ENCODE measurements around the gene CRHR1.

The CRHR1 gene

DNA sequence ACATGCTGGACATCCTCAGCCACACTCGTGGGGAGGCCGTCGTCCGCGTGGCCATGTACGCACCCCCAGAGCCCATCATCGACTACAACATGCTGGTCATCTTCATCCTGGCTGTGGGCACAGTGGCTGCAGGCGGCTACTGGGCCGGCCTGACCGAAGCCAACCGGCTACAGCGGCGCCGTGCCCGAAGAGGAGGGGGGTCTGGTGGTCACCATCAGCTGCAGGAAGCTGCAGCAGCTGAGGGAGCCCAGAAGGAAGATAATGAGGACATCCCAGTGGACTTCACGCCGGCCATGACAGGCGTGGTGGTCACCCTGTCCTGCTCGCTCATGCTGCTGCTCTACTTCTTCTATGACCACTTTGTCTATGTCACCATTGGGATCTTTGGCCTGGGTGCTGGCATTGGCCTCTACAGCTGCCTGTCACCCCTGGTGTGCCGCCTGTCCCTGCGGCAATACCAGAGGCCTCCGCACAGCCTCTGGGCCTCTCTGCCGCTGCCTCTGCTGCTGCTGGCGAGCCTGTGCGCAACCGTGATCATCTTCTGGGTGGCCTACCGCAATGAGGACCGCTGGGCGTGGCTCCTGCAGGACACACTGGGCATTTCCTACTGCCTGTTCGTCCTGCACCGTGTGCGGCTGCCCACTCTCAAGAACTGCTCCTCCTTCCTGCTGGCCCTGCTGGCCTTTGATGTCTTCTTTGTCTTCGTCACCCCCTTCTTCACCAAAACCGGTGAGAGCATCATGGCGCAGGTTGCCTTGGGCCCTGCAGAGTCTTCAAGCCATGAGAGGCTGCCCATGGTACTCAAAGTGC, 61.5 kb downstream of the CRHR1 start:
- DNase-seq (ENCODE audit: insufficient read length, low spot score) (no peak), FAIRE-seq (no peak)
- TF ChIP-seq PAX5 (IDR thresholded peaks at IDR 0.05; ENCODE audit: insufficient read depth, low read length, severe bottlenecking) (no peak), POLR2A (IDR thresholded peaks at IDR 0.05; ENCODE audit: low read depth, low read length) (no peak), TAF1 (IDR thresholded peaks at IDR 0.05; ENCODE audit: low read depth, low read length) (no peak), POLR2AphosphoS5 (IDR thresholded peaks at IDR 0.05; ENCODE audit: low read depth, low read length) (no peak), SPI1 (IDR thresholded peaks at IDR 0.05; ENCODE audit: low read depth, low read length) (no peak), POU2F2 (IDR thresholded peaks at IDR 0.05; ENCODE audit: low read depth, low read length) (no peak)

DNA sequence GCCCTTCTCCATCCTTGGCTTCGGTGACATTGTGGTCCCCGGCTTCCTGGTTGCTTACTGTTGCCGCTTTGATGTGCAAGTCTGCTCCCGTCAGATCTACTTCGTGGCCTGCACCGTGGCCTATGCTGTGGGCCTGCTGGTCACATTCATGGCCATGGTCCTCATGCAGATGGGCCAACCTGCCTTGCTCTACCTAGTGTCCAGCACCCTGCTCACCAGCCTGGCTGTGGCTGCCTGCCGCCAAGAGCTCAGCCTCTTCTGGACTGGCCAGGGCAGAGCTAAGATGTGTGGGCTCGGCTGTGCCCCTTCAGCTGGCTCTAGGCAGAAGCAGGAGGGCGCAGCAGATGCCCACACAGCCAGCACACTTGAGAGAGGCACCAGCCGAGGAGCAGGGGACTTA, 62.1 kb downstream of the CRHR1 start:
- no peak for FAIRE-seq
- TF ChIP-seq POLR2AphosphoS5 (IDR thresholded peaks at IDR 0.05; ENCODE audit: low read depth, low read length) (no peak), PAX5 (IDR thresholded peaks at IDR 0.05; ENCODE audit: insufficient read depth, low read length, severe bottlenecking) (no peak), TAF1 (IDR thresholded peaks at IDR 0.05; ENCODE audit: low read depth, low read length) (no peak), POU2F2 (IDR thresholded peaks at IDR 0.05; ENCODE audit: low read depth, low read length) (no peak), SPI1 (IDR thresholded peaks at IDR 0.05; ENCODE audit: low read depth, low read length) (no peak), POLR2A (IDR thresholded peaks at IDR 0.05; ENCODE audit: low read depth, low read length) (no peak)
- DNase-seq (ENCODE audit: insufficient read length, low spot score), result no peak

- TF ChIP-seq POU2F2 (IDR thresholded peaks at IDR 0.05; ENCODE audit: low read depth, low read length), result no peak
- TF ChIP-seq SPI1 (IDR thresholded peaks at IDR 0.05; ENCODE audit: low read depth, low read length), result no peak
- TF ChIP-seq POLR2A (IDR thresholded peaks at IDR 0.05; ENCODE audit: low read depth, low read length), result no peak
- TF ChIP-seq TAF1 (IDR thresholded peaks at IDR 0.05; ENCODE audit: low read depth, low read length), result no peak
- TF ChIP-seq POLR2AphosphoS5 (IDR thresholded peaks at IDR 0.05; ENCODE audit: low read depth, low read length), result no peak
- TF ChIP-seq PAX5 (IDR thresholded peaks at IDR 0.05; ENCODE audit: insufficient read depth, low read length, severe bottlenecking), result no peak
- FAIRE-seq (no peak), DNase-seq (ENCODE audit: insufficient read length, low spot score) (no peak)
These were observed 62.5 kb downstream of the CRHR1 start for GRCh38 chr17:45846646-45847045.

- DNase-seq (ENCODE audit: insufficient read length, low spot score), result no peak
- FAIRE-seq, result no peak
- TF ChIP-seq POLR2AphosphoS5 (IDR thresholded peaks at IDR 0.05; ENCODE audit: low read depth, low read length) (no peak), SPI1 (IDR thresholded peaks at IDR 0.05; ENCODE audit: low read depth, low read length) (no peak), PAX5 (IDR thresholded peaks at IDR 0.05; ENCODE audit: insufficient read depth, low read length, severe bottlenecking) (no peak), POLR2A (IDR thresholded peaks at IDR 0.05; ENCODE audit: low read depth, low read length) (no peak), TAF1 (IDR thresholded peaks at IDR 0.05; ENCODE audit: low read depth, low read length) (no peak), POU2F2 (IDR thresholded peaks at IDR 0.05; ENCODE audit: low read depth, low read length) (no peak)
These were observed 63.0 kb downstream of the CRHR1 start for GRCh38 chr17:45847101-45847500.

- no peak for FAIRE-seq
- no peak for DNase-seq (ENCODE audit: insufficient read length, low spot score)
- no peak for TF ChIP-seq TAF1 (IDR thresholded peaks at IDR 0.05; ENCODE audit: low read depth, low read length)
- no peak for TF ChIP-seq POLR2AphosphoS5 (IDR thresholded peaks at IDR 0.05; ENCODE audit: low read depth, low read length)
- no peak for TF ChIP-seq POU2F2 (IDR thresholded peaks at IDR 0.05; ENCODE audit: low read depth, low read length)
- TF ChIP-seq PAX5 (IDR thresholded peaks at IDR 0.05; ENCODE audit: insufficient read depth, low read length, severe bottlenecking), result no peak
These were observed 63.6 kb downstream of the CRHR1 start for GRCh38 chr17:45847747-45848146.

DNA sequence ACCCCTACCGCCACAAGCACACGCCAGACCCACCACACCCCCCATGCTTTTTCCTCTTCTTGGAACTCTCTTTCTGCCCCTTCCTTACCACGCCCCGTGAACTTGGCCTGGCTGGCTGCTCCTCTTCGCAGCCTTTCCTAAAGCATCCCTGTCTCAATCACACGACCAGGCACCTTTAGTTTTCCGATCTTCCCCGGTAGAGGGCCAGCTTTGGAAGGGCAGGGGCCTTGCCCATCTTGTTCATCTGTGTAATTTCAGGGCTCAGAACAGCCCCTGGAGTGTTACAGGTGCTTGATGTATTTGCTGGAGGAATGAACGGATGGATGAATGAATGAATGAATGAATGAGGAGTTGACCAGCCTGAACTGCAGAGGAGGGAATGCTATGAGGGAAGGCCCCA, 64.3 kb downstream of the CRHR1 start:
- TF ChIP-seq SPI1 (IDR thresholded peaks at IDR 0.05; ENCODE audit: low read depth, low read length) (no peak), POLR2AphosphoS5 (IDR thresholded peaks at IDR 0.05; ENCODE audit: low read depth, low read length) (no peak), POLR2A (IDR thresholded peaks at IDR 0.05; ENCODE audit: low read depth, low read length) (no peak), POU2F2 (IDR thresholded peaks at IDR 0.05; ENCODE audit: low read depth, low read length) (no peak)
- no peak for DNase-seq (ENCODE audit: insufficient read length, low spot score)
- FAIRE-seq, result no peak

DNA sequence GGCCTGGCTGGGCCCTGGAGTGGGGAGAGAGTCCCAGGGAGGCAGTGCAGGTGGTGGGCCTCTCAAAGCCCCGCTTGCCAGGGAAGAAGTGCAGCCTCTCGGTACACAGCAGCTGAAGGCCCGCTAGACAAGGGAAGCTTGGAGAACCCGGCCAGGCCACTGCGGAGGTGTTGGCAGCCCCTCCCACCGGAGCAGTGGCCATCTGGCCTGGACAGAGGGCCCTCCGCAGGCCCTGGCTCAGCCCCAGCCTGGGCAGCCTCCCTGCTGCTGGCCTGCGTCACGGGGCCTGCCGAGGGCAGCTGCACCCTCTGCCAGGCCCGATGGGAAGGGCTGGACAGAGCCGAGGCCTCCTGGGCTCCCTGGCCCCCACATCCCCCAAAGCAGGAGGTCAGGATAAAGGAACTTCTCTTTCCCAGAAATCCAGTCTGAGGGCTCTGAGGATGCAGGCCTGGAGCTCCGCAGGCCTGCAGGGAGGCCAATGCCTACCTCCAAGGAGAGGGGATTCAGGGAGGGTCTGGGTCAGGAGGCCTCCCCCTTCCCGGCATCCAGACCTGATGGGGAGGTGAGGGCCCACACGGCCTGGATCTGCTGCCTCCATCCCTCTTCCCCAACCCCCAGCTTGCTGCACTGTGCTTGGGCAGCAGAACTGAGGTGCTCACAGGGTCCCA, 64.9 kb downstream of the CRHR1 start:
- TF ChIP-seq PAX5 (IDR thresholded peaks at IDR 0.05; ENCODE audit: insufficient read depth, low read length, severe bottlenecking), result no peak
- no peak for TF ChIP-seq TAF1 (IDR thresholded peaks at IDR 0.05; ENCODE audit: low read depth, low read length)
- no peak for TF ChIP-seq POLR2AphosphoS5 (IDR thresholded peaks at IDR 0.05; ENCODE audit: low read depth, low read length)
- no peak for TF ChIP-seq SPI1 (IDR thresholded peaks at IDR 0.05; ENCODE audit: low read depth, low read length)
- no peak for TF ChIP-seq POLR2A (IDR thresholded peaks at IDR 0.05; ENCODE audit: low read depth, low read length)
- no peak for TF ChIP-seq POU2F2 (IDR thresholded peaks at IDR 0.05; ENCODE audit: low read depth, low read length)
- no peak for FAIRE-seq

GRCh38 chr17:45849536-45849990, 65.4 kb downstream of the CRHR1 start:
- FAIRE-seq (no peak), DNase-seq (ENCODE audit: insufficient read length, low spot score) (no peak)
- TF ChIP-seq POLR2A (IDR thresholded peaks at IDR 0.05; ENCODE audit: low read depth, low read length), result no peak
- no peak for TF ChIP-seq PAX5 (IDR thresholded peaks at IDR 0.05; ENCODE audit: insufficient read depth, low read length, severe bottlenecking)
- TF ChIP-seq TAF1 (IDR thresholded peaks at IDR 0.05; ENCODE audit: low read depth, low read length), result no peak

More for the DNA sequence above, 64.9 kb downstream of the CRHR1 start:
- no peak for DNase-seq (ENCODE audit: insufficient read length, low spot score)

- TF ChIP-seq SPI1 (IDR thresholded peaks at IDR 0.05; ENCODE audit: low read depth, low read length) (no peak), PAX5 (IDR thresholded peaks at IDR 0.05; ENCODE audit: insufficient read depth, low read length, severe bottlenecking) (no peak), TAF1 (IDR thresholded peaks at IDR 0.05; ENCODE audit: low read depth, low read length) (no peak), POU2F2 (IDR thresholded peaks at IDR 0.05; ENCODE audit: low read depth, low read length) (no peak), POLR2A (IDR thresholded peaks at IDR 0.05; ENCODE audit: low read depth, low read length) (no peak), POLR2AphosphoS5 (IDR thresholded peaks at IDR 0.05; ENCODE audit: low read depth, low read length) (no peak)
- FAIRE-seq, result no peak
These were observed 65.9 kb downstream of the CRHR1 start for GRCh38 chr17:45850011-45850410.

More at GRCh38 chr17:45850011-45850410, 65.9 kb downstream of the CRHR1 start:
- DNase-seq (ENCODE audit: insufficient read length, low spot score), result no peak
